HepG2 (cell line): ENCODE measurements around the gene ESAM. TPM values are rescaled to one million over a fixed set of nuclear protein-coding genes. Genes with fewer than 3 reads are reported as not detected.
A peak's percentile ranks its signal among the peaks of the same experiment; 100 is the strongest.

Source experiments
- AKAP8 ChIP-seq: sonication (generic); formaldehyde crosslinking; IDR thresholded peaks from 2 replicates; pipeline ENCODE4 v1.5.1; 2020; ENCODE audit warnings: mild to moderate bottlenecking, missing genetic modification reagents
- ARNTL ChIP-seq: sonication (generic); formaldehyde crosslinking; IDR thresholded peaks from 2 replicates; pipeline ENCODE4 v1.4.0; 2020; ENCODE audit warnings: mild to moderate bottlenecking, missing genetic modification reagents
- ATF7 ChIP-seq, 2 experiments: fragments of 450-650 bp in 1 of 2; sonication (generic) in 1 of 2; formaldehyde crosslinking in 1 of 2; IDR thresholded peaks; 2 replicates each; pipeline versions ENCODE4 v1.4.0 to v1.6.1; 2016 to 2020; ENCODE audit warnings: antibody characterized with exemption in 1 of 2, mild to moderate bottlenecking in 1 of 2, missing genetic modification reagents in 1 of 2
- FOXO1 ChIP-seq: sonication (generic); formaldehyde crosslinking; IDR thresholded peaks from 2 replicates; pipeline ENCODE4 v1.4.0; 2020; ENCODE audit warnings: missing genetic modification reagents
- HMGA1 ChIP-seq: sonication (generic); formaldehyde crosslinking; conservative IDR thresholded peaks from 2 replicates; pipeline ENCODE4 v1.4.0; 2020; ENCODE audit warnings: missing genetic modification reagents
- IRF9 ChIP-seq: sonication (generic); formaldehyde crosslinking; IDR thresholded peaks from 2 replicates; pipeline ENCODE4 v1.8.0; 2022; ENCODE audit warnings: missing genetic modification reagents, mild to moderate bottlenecking, borderline replicate concordance
- ISX ChIP-seq: sonication (generic); formaldehyde crosslinking; conservative IDR thresholded peaks from 2 replicates; pipeline ENCODE4 v1.5.0; 2020; ENCODE audit warnings: missing genetic modification reagents
- KDM6A ChIP-seq: IDR thresholded peaks from 2 replicates; pipeline ENCODE4 v1.6.1; 2016; ENCODE audit warnings: low read depth
- NFIC ChIP-seq: IDR thresholded peaks from 2 replicates; pipeline ENCODE4 v1.6.1; 2012; ENCODE audit warnings: mild to moderate bottlenecking, low read length, inconsistent platforms
- RFX1 ChIP-seq: fragments of 450-650 bp; IDR thresholded peaks from 2 replicates; pipeline ENCODE4 v1.6.1; 2017
- RFXAP ChIP-seq: sonication (generic); formaldehyde crosslinking; IDR thresholded peaks from 2 replicates; pipeline ENCODE4 v1.4.0; 2020; ENCODE audit warnings: missing genetic modification reagents, borderline replicate concordance
- SAP130 ChIP-seq: IDR thresholded peaks from 2 replicates; pipeline ENCODE4 v1.6.1; 2016; ENCODE audit warnings: low read depth
- ZNF136 ChIP-seq: sonication (generic); formaldehyde crosslinking; IDR thresholded peaks from 2 replicates; pipeline ENCODE4 v1.8.1; 2022; ENCODE audit warnings: low read depth, mild to moderate bottlenecking, moderate library complexity, missing genetic modification reagents
- ZNF205 ChIP-seq: IDR thresholded peaks from 2 replicates; pipeline ENCODE4 v1.6.1; 2018; ENCODE audit warnings: missing biosample characterization, missing genetic modification reagents
- ZNF3 ChIP-seq: IDR thresholded peaks from 2 replicates; pipeline ENCODE4 v1.7.0; 2017; ENCODE audit warnings: inconsistent platforms
- ZNF343 ChIP-seq: sonication (generic); formaldehyde crosslinking; IDR thresholded peaks from 2 replicates; pipeline ENCODE4 v1.4.0; 2020; ENCODE audit warnings: mild to moderate bottlenecking, missing genetic modification reagents
- ZNF576 ChIP-seq: sonication (generic); formaldehyde crosslinking; IDR thresholded peaks from 2 replicates; pipeline ENCODE4 v1.4.0; 2020; ENCODE audit warnings: mild to moderate bottlenecking, missing genetic modification reagents
- ZNF589 ChIP-seq: sonication (generic); formaldehyde crosslinking; conservative IDR thresholded peaks from 2 replicates; pipeline ENCODE4 v1.8.0; 2022; ENCODE audit warnings: mild to moderate bottlenecking, moderate library complexity, missing genetic modification reagents
- ZNF615 ChIP-seq: sonication (generic); formaldehyde crosslinking; IDR thresholded peaks from 2 replicates; pipeline ENCODE4 v1.5.0; 2020; ENCODE audit warnings: mild to moderate bottlenecking, missing genetic modification reagents, borderline replicate concordance
- ZNF619 ChIP-seq: sonication (generic); formaldehyde crosslinking; IDR thresholded peaks from 2 replicates; pipeline ENCODE4 v1.4.0; 2020; ENCODE audit warnings: mild to moderate bottlenecking, missing genetic modification reagents
- polyA plus RNA-seq, 8 experiments: library from polyadenylated mRNA; depleted of rRNA in 3 of 8; stranded (reverse) in 7 of 8; unstranded in 1 of 8; fragments of >200 nt; fragmentation: Illumina TruSeq in 4 of 8; extraction: Trizol in 4 of 8; gene quantifications; 2 replicates each; pipeline versions ENCODE4 v1.2.1 to v1.2.3, GENCODE V29; 2011 to 2016; ENCODE audit warnings: low read depth in 4 of 8, missing spikeins in 1 of 8, mixed read lengths in 1 of 8; ENCODE audit not compliant: insufficient read depth in 1 of 8
- total RNA-seq, 5 experiments: library from RNA; depleted of rRNA; stranded (reverse); fragments of >200 nt; fragmentation: Illumina TruSeq; extraction: Trizol; gene quantifications; 2 replicates each; pipeline ENCODE4 v1.2.3, GENCODE V29; 2016; ENCODE audit warnings: low read depth in 1 of 5
- TF ChIP-seq, protein P1 (sequence below): sonication (generic); formaldehyde crosslinking; IDR thresholded peaks from 2 replicates; pipeline ENCODE4 v1.5.0; 2020; ENCODE audit warnings: mild to moderate bottlenecking, missing genetic modification reagents, borderline replicate concordance

Gene ESAM
- total and polyA plus RNA-seq, 2 of the 13 experiments (the other 11 are each of a cell fraction or from before 2014, with no cell fraction given) = 1.2 to 6.8 TPM

DNA sequence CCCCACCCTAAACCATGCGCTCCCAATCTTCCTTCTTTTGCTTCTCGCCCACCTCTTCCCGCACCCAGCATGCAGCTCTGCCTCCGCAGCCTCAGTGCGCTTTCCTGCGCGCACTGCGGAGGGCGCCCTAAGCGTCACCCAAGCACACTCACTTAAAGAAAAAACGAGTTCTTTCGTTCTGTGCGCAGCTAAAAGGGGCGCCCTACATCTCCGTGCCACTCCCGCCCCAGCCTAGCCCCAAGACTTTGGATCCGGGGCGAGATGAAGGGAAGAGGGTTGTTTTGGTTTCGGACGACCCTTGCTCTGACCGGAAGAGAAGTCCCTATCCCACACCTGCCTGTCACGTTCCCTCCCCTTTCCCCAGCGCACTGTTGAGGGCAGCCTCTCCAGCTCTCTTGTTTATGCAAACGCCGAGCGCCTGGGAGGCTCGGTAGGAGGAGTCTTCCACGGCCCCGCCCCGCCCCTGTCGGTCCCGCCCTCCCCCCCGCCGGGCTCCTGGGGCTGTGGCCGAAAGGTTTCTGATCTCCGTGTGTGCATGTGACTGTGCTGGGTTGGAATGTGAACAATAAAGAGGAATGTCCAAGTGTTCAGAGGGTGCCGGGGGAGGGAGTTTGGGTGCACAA, 15.4 kb downstream of the ESAM start (continued):
- TF ChIP-seq ARNTL (CRISPR knock-in tag) = no peak
- TF ChIP-seq ATF7 (IDR thresholded peaks at IDR 0.05) = no peak
- no peak for TF ChIP-seq ATF7 (CRISPR knock-in tag; IDR thresholded peaks at IDR 0.05)
- TF ChIP-seq IRF9 = peak; percentile 58; the same call in 1 of the 2 replicates
- TF ChIP-seq KDM6A (CRISPR knock-in tag) = no peak
- 0 out of 2 replicates have a peak, but pooled peaks have one; percentile 12 for TF ChIP-seq FOXO1
- TF ChIP-seq ZNF205 = no peak
- TF ChIP-seq RFX1 = no peak
- TF ChIP-seq ZNF619 (CRISPR knock-in tag) = no peak
- no peak for TF ChIP-seq ZNF615 (CRISPR knock-in tag)
- no peak for TF ChIP-seq ISX
- TF ChIP-seq NFIC = no peak
- TF ChIP-seq ZNF3 = no peak
- no peak for TF ChIP-seq ZNF343 (CRISPR knock-in tag)
- 0 out of 2 replicates have a peak, but pooled peaks have one; percentile 37 for TF ChIP-seq AKAP8 (CRISPR knock-in tag)
- TF ChIP-seq ZNF576 (CRISPR knock-in tag) = no peak
- TF ChIP-seq SAP130 = peak; percentile 72
- TF ChIP-seq RFXAP (CRISPR knock-in tag) = 0 out of 2 replicates have a peak, but pooled peaks have one; percentile 49
- TF ChIP-seq ZNF136 (CRISPR knock-in tag) = 0 out of 2 replicates have a peak, but pooled peaks have one; percentile 5
- no peak for TF ChIP-seq ZNF589 (CRISPR knock-in tag)
- TF ChIP-seq, protein P1, sequence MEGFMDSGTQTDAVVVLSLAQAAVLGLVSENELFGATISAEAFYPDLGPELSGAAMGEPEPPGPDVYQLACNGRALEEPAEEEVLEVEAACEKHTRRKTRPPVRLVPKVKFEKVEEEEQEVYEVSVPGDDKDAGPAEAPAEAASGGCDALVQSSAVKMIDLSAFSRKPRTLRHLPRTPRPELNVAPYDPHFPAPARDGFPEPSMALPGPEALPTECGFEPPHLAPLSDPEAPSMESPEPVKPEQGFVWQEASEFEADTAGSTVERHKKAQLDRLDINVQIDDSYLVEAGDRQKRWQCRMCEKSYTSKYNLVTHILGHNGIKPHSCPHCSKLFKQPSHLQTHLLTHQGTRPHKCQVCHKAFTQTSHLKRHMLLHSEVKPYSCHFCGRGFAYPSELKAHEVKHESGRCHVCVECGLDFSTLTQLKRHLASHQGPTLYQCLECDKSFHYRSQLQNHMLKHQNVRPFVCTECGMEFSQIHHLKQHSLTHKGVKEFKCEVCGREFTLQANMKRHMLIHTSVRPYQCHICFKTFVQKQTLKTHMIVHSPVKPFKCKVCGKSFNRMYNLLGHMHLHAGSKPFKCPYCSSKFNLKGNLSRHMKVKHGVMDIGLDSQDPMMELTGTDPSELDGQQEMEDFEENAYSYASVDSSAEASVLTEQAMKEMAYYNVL = peak; percentile 38; the same call in 1 of the 2 replicates
- TF ChIP-seq HMGA1 (CRISPR knock-in tag) = no peak
